Central memory CD4-positive, alpha-beta T cell (primary cell): Measurements from ENCODE around the gene ASCC1.
A peak's percentile ranks its signal among the peaks of the same experiment; 100 is the strongest.

Source experiments
- DNase-seq: peaks from one replicate; pipeline ENCODE4 v3.0.0; 2022

ASCC1 gene

GRCh38 chr10:72062832-72063702 is 153.0 kb downstream of the ASCC1 start:
- DNase-seq, result no peak

GRCh38 chr10:72062382-72062781 is 153.7 kb downstream of the ASCC1 start:
- DNase-seq, result no peak

- DNase-seq, result no peak
Measured at GRCh38 chr10:72061930-72062329, 154.1 kb downstream of the ASCC1 start.

GRCh38 chr10:72061491-72061890 is 154.6 kb downstream of the ASCC1 start:
- DNase-seq, result no peak

GRCh38 chr10:72059843-72060822 is 155.9 kb downstream of the ASCC1 start:
- DNase-seq, result no peak

- DNase-seq, result peak; percentile 29
Measured at GRCh38 chr10:72058989-72059842, 156.9 kb downstream of the ASCC1 start.

- DNase-seq, result no peak
Measured at GRCh38 chr10:72058347-72058898, 157.7 kb downstream of the ASCC1 start.

- no peak for DNase-seq
Measured at GRCh38 chr10:72056932-72057751, 158.9 kb downstream of the ASCC1 start.

GRCh38 chr10:72056113-72056512 is 160.0 kb downstream of the ASCC1 start:
- no peak for DNase-seq

- DNase-seq, result no peak
Measured at GRCh38 chr10:72053690-72054089, 162.4 kb downstream of the ASCC1 start.

GRCh38 chr10:72050873-72051272 is 165.2 kb downstream of the ASCC1 start:
- no peak for DNase-seq

- no peak for DNase-seq
Measured at GRCh38 chr10:72049969-72050781, 165.9 kb downstream of the ASCC1 start.

- DNase-seq, result no peak
Measured at GRCh38 chr10:72049472-72049871, 166.6 kb downstream of the ASCC1 start.

- peak; percentile 75 for DNase-seq
Measured at GRCh38 chr10:72048450-72049124, 167.5 kb downstream of the ASCC1 start.
